Activated CD4-positive, alpha-beta memory T cell treated with anti-CD3 and anti-CD28 coated beads, Interleukin-2, amount 10 ng/mL, durations not matched to agents 7 days and 5 days (primary cell): ENCODE results near the gene GPSM1. TPM values are rescaled to one million over a fixed set of nuclear protein-coding genes. Genes with fewer than 3 reads are reported as not detected.

Experiments used
- CTCF ChIA-PET: fragments of 350-600 bp; sonication (Branson Sonifier 250); formaldehyde crosslinking; loops from one replicate; lab custom pipeline; 2021; ENCODE audit warnings: antibody characterized with exemption, inconsistent platforms; lab: Charles Lee
- POLR2A ChIA-PET: fragments of 350-600 bp; sonication (Branson Sonifier 250); formaldehyde crosslinking; loops from one replicate; lab custom pipeline; 2021; ENCODE audit warnings: antibody characterized with exemption; lab: Charles Lee
- DNase-seq: peaks from one replicate; pipeline ENCODE4 v3.0.0-alpha.2; 2020
- H3K27ac Mint-ChIP-seq: one replicate; pipeline ENCODE4 v1.8.0; 2021; ENCODE audit warnings: mild to moderate bottlenecking, mixed read lengths
- H3K27me3 Mint-ChIP-seq: one replicate; pipeline ENCODE4 v1.8.0; 2021; ENCODE audit warnings: mixed read lengths
- H3K36me3 Mint-ChIP-seq: one replicate; pipeline ENCODE4 v1.8.0; 2021; ENCODE audit warnings: low read depth, mixed read lengths
- H3K4me1 Mint-ChIP-seq: one replicate; pipeline ENCODE4 v1.8.0; 2021; ENCODE audit warnings: mixed read lengths
- H3K4me3 Mint-ChIP-seq: one replicate; pipeline ENCODE4 v1.8.0; 2021; ENCODE audit warnings: mild to moderate bottlenecking, mixed read lengths
- H3K9me3 Mint-ChIP-seq: one replicate; pipeline ENCODE4 v1.8.0; 2021; ENCODE audit warnings: mixed read lengths
- total RNA-seq, 2 experiments: library from RNA; stranded (reverse); gene quantifications; one replicate each; pipeline ENCODE4 v1.2.3, GENCODE V29; 2021

Gene GPSM1
- total RNA-seq, 2 experiments from 2014 or later: 6.0 to 6.5 TPM

- POLR2A ChIA-PET: no interaction called here
- peaks cover 1% of the 10 kb centered on the region for H3K27me3 Mint-ChIP-seq
- CTCF ChIA-PET: interaction anchor here (1.2 kb wide), 1 partner anchor 115 kb away, joined by 3 read pairs; no protein-coding TSS in a partner anchor
- no peak for DNase-seq
- no peak overlapping the region for H3K27ac Mint-ChIP-seq
- H3K4me3 Mint-ChIP-seq: no peak overlapping the region
- peaks cover 6% of the 10 kb centered on the region for H3K4me1 Mint-ChIP-seq
- H3K36me3 Mint-ChIP-seq: no peaks in the 10 kb centered on the region
- H3K9me3 Mint-ChIP-seq: no peaks in the 10 kb centered on the region
These were observed 41.6 kb upstream of the GPSM1 start for GRCh38 chr9:136285501-136286358.

- DNase-seq: no peak
- H3K4me1 Mint-ChIP-seq: peaks cover 6% of the 10 kb centered on the region
- no peaks in the 10 kb centered on the region for H3K36me3 Mint-ChIP-seq
- no peak overlapping the region for H3K27ac Mint-ChIP-seq
- ChIA-PET POLR2A (no interaction called here), CTCF (interaction anchor here (1.2 kb wide), 1 partner anchor 116 kb away, joined by 3 read pairs; no protein-coding TSS in a partner anchor)
- H3K27me3 Mint-ChIP-seq: peaks cover 1% of the 10 kb centered on the region
- H3K4me3 Mint-ChIP-seq: no peak overlapping the region
- no peaks in the 10 kb centered on the region for H3K9me3 Mint-ChIP-seq
These were observed 40.9 kb upstream of the GPSM1 start for GRCh38 chr9:136286359-136286986.

GRCh38 chr9:136286987-136287379 is 40.4 kb upstream of the GPSM1 start:
- ChIA-PET POLR2A (no interaction called here), CTCF (interaction anchor here (1.2 kb wide), 1 partner anchor 117 kb away, joined by 3 read pairs; no protein-coding TSS in a partner anchor)
- no peaks in the 10 kb centered on the region for H3K9me3 Mint-ChIP-seq
- H3K4me1 Mint-ChIP-seq: peaks cover 6% of the 10 kb centered on the region
- H3K27ac Mint-ChIP-seq: no peak overlapping the region
- DNase-seq: no peak
- no peaks in the 10 kb centered on the region for H3K36me3 Mint-ChIP-seq
- peaks cover 1% of the 10 kb centered on the region for H3K27me3 Mint-ChIP-seq
- no peak overlapping the region for H3K4me3 Mint-ChIP-seq

GRCh38 chr9:136287960-136288753 is 39.2 kb upstream of the GPSM1 start:
- DNase-seq: no peak
- ChIA-PET POLR2A (no interaction called here), CTCF (no interaction called here)
- H3K4me1 Mint-ChIP-seq: peaks cover 4% of the 10 kb centered on the region
- H3K36me3 Mint-ChIP-seq: no peaks in the 10 kb centered on the region
- H3K27me3 Mint-ChIP-seq: peaks cover 1% of the 10 kb centered on the region
- no peaks in the 10 kb centered on the region for H3K9me3 Mint-ChIP-seq
- H3K27ac Mint-ChIP-seq: no peak overlapping the region
- no peak overlapping the region for H3K4me3 Mint-ChIP-seq

- CTCF ChIA-PET: no interaction called here
- Mint-ChIP-seq H3K27me3 (no peaks in the 10 kb centered on the region), H3K9me3 (no peaks in the 10 kb centered on the region), H3K36me3 (no peaks in the 10 kb centered on the region), H3K4me1 (no peaks in the 10 kb centered on the region), H3K4me3 (no peak overlapping the region), H3K27ac (no peak overlapping the region)
- no peak for DNase-seq
- POLR2A ChIA-PET: no interaction called here
These were observed 37.5 kb upstream of the GPSM1 start for GRCh38 chr9:136289651-136290507.

- CTCF ChIA-PET: no interaction called here
- POLR2A ChIA-PET: no interaction called here
- no peaks in the 10 kb centered on the region for H3K4me1 Mint-ChIP-seq
- H3K36me3 Mint-ChIP-seq: no peaks in the 10 kb centered on the region
- no peak for DNase-seq
- H3K27me3 Mint-ChIP-seq: no peaks in the 10 kb centered on the region
- no peak overlapping the region for H3K4me3 Mint-ChIP-seq
- no peak overlapping the region for H3K27ac Mint-ChIP-seq
- H3K9me3 Mint-ChIP-seq: no peaks in the 10 kb centered on the region
These were observed 36.8 kb upstream of the GPSM1 start for GRCh38 chr9:136290508-136291000.

GRCh38 chr9:136291306-136292025 is 35.9 kb upstream of the GPSM1 start:
- Mint-ChIP-seq H3K27me3 (no peaks in the 10 kb centered on the region), H3K4me3 (no peak overlapping the region), H3K9me3 (no peaks in the 10 kb centered on the region), H3K27ac (no peak overlapping the region), H3K4me1 (no peaks in the 10 kb centered on the region), H3K36me3 (no peaks in the 10 kb centered on the region)
- no peak for DNase-seq
- ChIA-PET CTCF (no interaction called here), POLR2A (no interaction called here)

- H3K27ac Mint-ChIP-seq: no peak overlapping the region
- H3K36me3 Mint-ChIP-seq: no peaks in the 10 kb centered on the region
- ChIA-PET CTCF (no interaction called here), POLR2A (no interaction called here)
- no peaks in the 10 kb centered on the region for H3K9me3 Mint-ChIP-seq
- H3K4me1 Mint-ChIP-seq: no peaks in the 10 kb centered on the region
- no peak for DNase-seq
- H3K4me3 Mint-ChIP-seq: no peak overlapping the region
- no peaks in the 10 kb centered on the region for H3K27me3 Mint-ChIP-seq
These were observed 35.3 kb upstream of the GPSM1 start for GRCh38 chr9:136292026-136292538.

GRCh38 chr9:136292591-136293448 is 34.5 kb upstream of the GPSM1 start:
- Mint-ChIP-seq H3K27me3 (no peaks in the 10 kb centered on the region), H3K9me3 (no peaks in the 10 kb centered on the region), H3K27ac (no peak overlapping the region), H3K4me3 (no peak overlapping the region), H3K36me3 (no peaks in the 10 kb centered on the region), H3K4me1 (no peaks in the 10 kb centered on the region)
- ChIA-PET CTCF (no interaction called here), POLR2A (no interaction called here)
- no peak for DNase-seq

- no peak for DNase-seq
- CTCF ChIA-PET: no interaction called here
- Mint-ChIP-seq H3K27ac (no peak overlapping the region), H3K9me3 (no peaks in the 10 kb centered on the region), H3K36me3 (no peaks in the 10 kb centered on the region), H3K27me3 (no peaks in the 10 kb centered on the region), H3K4me3 (no peak overlapping the region), H3K4me1 (no peaks in the 10 kb centered on the region)
- POLR2A ChIA-PET: no interaction called here
These were observed 33.8 kb upstream of the GPSM1 start for GRCh38 chr9:136293476-136294077.

GRCh38 chr9:136294437-136294836 is 32.9 kb upstream of the GPSM1 start:
- no peak for DNase-seq
- ChIA-PET CTCF (no interaction called here), POLR2A (no interaction called here)
- Mint-ChIP-seq H3K9me3 (no peaks in the 10 kb centered on the region), H3K4me1 (no peaks in the 10 kb centered on the region), H3K27me3 (no peaks in the 10 kb centered on the region), H3K4me3 (no peak overlapping the region), H3K36me3 (no peaks in the 10 kb centered on the region), H3K27ac (no peak overlapping the region)
